ENCODE measurements around the gene RND3. TPM values are rescaled to one million over a fixed set of nuclear protein-coding genes. Genes with fewer than 3 reads are reported as not detected.

The RND3 gene
- total RNA-seq, 1 donor = under 0.01 TPM

GRCh38 chr2:150445398-150445797 lies 42.1 kb downstream of the RND3 start:
- no peak for DNase-seq (ENCODE audit: low read depth in 2 of 3, low spot score in 2 of 3)

- no peak for DNase-seq (ENCODE audit: low read depth in 2 of 3, low spot score in 2 of 3)
Observed at GRCh38 chr2:150442484-150442883, 45.0 kb downstream of the RND3 start.

- no peak for DNase-seq (ENCODE audit: low read depth in 2 of 3, low spot score in 2 of 3)
Observed at GRCh38 chr2:150441784-150442183, 45.7 kb downstream of the RND3 start.

- no peak for DNase-seq (ENCODE audit: low read depth in 2 of 3, low spot score in 2 of 3)
Observed at GRCh38 chr2:150441226-150441625, 46.2 kb downstream of the RND3 start.

GRCh38 chr2:150438654-150439053 lies 48.8 kb downstream of the RND3 start:
- no peak for DNase-seq (ENCODE audit: low read depth in 2 of 3, low spot score in 2 of 3)

- no peak for DNase-seq (ENCODE audit: low read depth in 2 of 3, low spot score in 2 of 3)
Observed at GRCh38 chr2:150438041-150438440, 49.4 kb downstream of the RND3 start.

DNA sequence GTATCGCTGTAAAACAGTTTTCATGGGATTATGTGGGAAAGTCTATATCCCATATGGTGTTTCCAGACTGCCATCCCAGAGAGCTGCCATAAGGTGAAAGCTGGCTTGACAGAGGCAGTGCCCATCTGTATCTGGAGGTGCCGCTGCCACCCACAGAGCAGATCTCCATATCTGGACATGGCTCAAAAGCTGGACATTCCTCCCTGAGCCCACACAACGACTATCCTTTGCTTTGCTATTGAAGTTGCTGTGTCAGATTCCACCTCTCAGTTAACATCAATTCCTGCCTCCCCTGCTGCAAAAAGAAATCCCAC lies 55.2 kb downstream of the RND3 start:
- no peak for DNase-seq (ENCODE audit: low read depth in 2 of 3, low spot score in 2 of 3)

DNA sequence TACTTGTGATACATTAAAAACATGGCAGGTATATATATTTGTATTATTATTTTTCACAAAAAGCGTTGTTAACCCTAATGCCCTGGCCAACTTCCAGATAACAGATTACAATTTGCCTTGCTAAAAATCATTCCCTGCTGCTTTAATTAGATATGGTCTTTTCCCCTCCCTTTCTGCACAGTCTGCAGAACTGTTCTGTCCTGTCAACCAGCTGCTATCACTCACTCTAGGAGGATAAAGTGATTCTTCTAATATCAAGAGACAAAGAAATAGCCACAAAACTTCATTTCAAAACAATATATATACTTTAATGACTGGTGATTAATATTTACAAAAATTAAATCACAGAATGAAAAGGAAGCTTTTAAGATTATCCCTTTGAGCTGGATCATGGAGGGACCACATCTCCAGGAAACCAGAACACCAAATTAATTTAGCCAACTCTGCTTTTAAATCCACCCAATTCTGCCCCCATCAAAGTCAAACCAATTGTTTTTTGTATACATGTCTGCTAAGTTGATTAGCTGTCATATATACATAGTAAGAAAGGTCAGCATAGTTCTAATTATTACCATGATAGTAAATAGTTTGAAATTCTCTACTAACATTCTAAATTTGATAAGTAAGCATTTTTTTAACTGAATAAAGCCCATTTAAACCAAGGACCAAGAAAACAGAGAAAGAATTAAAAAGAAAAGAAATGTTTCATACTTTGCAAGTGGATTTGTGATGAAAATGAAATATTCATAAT lies 55.7 kb downstream of the RND3 start:
- DNase-seq (ENCODE audit: low read depth in 2 of 3, low spot score in 2 of 3) = no peak

- DNase-seq (ENCODE audit: low read depth in 2 of 3, low spot score in 2 of 3) = no peak
Observed at GRCh38 chr2:150429384-150429961, 58.0 kb downstream of the RND3 start.

GRCh38 chr2:150428641-150429040 lies 58.8 kb downstream of the RND3 start:
- DNase-seq (ENCODE audit: low read depth in 2 of 3, low spot score in 2 of 3) = no peak

DNA sequence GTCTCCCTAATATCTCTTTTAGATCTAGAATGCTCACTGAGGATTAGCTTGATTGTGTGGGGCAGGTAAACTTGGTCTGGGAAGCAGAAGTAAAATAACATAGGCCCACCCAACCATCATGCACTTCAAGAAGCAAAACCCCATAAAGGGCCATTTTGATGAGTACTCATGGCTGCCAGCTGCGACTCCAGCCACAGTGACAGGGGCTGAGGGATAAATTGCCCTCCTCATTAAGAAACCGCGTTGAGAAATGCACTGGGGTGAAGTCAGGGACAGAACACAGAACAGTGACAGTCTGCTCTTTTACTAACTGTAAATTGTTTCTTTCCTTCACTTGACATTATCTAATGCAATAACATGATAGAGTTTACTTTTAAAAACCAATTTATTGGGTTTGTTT lies 60.2 kb downstream of the RND3 start:
- DNase-seq (ENCODE audit: low read depth in 2 of 3, low spot score in 2 of 3) = no peak

- DNase-seq (ENCODE audit: low read depth in 2 of 3, low spot score in 2 of 3) = no peak
Observed at GRCh38 chr2:150426724-150427123, 60.7 kb downstream of the RND3 start.

DNA sequence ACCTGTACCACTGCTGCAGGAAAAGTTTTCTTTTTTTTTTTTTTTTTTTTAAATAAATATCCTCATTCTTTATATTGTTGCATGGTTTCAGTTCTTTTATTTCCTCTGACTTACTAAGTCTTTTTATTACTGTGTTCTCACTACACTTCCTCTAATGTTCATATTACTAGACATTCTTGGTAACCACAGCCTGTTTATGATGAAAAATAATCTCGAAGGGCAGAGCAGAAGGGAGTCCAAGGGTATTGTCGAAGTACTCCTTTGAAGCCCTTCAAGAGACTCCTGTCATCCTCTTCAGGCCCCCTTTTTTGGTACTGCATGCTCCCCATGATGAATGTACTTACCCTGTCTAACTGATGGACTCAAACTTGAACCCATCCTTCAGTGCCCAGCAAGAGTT lies 61.2 kb downstream of the RND3 start:
- DNase-seq (ENCODE audit: low read depth in 2 of 3, low spot score in 2 of 3) = no peak

- no peak for DNase-seq (ENCODE audit: low read depth in 2 of 3, low spot score in 2 of 3)
Observed at GRCh38 chr2:150425121-150425955, 62.1 kb downstream of the RND3 start.

DNA sequence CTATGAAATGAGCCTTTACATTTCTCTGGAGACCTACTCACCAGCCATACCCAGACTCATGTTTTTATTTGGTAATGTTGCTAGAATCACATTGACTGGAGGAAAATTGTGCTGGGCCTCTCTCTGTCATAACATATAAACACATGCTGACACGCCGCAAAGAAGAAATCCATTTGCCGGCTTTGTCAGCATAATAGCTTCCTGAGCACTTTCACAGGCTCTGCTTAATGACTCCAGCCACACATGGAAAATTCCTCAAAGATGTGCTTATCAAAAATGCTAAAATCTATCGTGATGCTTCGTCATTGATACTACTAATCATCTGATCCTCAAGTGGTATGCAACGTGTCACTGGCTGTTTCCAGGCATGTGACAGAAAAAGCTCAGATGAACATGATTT lies 63.1 kb downstream of the RND3 start:
- DNase-seq (ENCODE audit: low read depth in 2 of 3, low spot score in 2 of 3) = no peak

- no peak for DNase-seq (ENCODE audit: low read depth in 2 of 3, low spot score in 2 of 3)
Observed at GRCh38 chr2:150421126-150421651, 66.3 kb downstream of the RND3 start.

- no peak for DNase-seq (ENCODE audit: low read depth in 2 of 3, low spot score in 2 of 3)
Observed at GRCh38 chr2:150418916-150419315, 68.6 kb downstream of the RND3 start.

Data from hematopoietic multipotent progenitor cell (in vitro differentiated cells).